GM12878 (cell line): ENCODE measurements around the gene TUB.

Experiments
- CEBPB ChIP-seq, 2 experiments: fragments of 150-350 bp in 1 of 2; IDR thresholded peaks; 2 replicates each; pipeline ENCODE4 v1.6.1; 2012 to 2014; ENCODE audit warnings: low read depth in 2 of 2, low read length in 2 of 2, borderline replicate concordance in 1 of 2, inconsistent platforms in 1 of 2
- EGR1 ChIP-seq, 2 experiments: IDR thresholded peaks; 1 replicate in 1 of 2; 2 replicates in 1 of 2; pipeline ENCODE4 v1.6.1; 2011 to 2012; ENCODE audit warnings: low read depth in 2 of 2, low read length in 2 of 2, borderline replicate concordance in 1 of 2, mild to moderate bottlenecking in 1 of 2, moderate library complexity in 1 of 2
- EZH2 ChIP-seq: IDR thresholded peaks from 2 replicates; pipeline ENCODE4 v1.6.1; 2012; ENCODE audit warnings: low read depth, mild to moderate bottlenecking, control low read depth, inconsistent platforms, low read length, borderline replicate concordance; ENCODE audit not compliant: control insufficient read depth
- KDM1A ChIP-seq: fragments of 200-600 bp; sonication (generic); IDR thresholded peaks from 2 replicates; pipeline ENCODE4 v1.6.1; 2016; ENCODE audit warnings: borderline replicate concordance
- MYC ChIP-seq: IDR thresholded peaks from 2 replicates; pipeline ENCODE4 v1.6.1; 2011; ENCODE audit warnings: mild to moderate bottlenecking, low read length, moderate library complexity, inconsistent platforms; ENCODE audit not compliant: insufficient read depth, insufficient replicate concordance, insufficient read length, severe bottlenecking
- PML ChIP-seq: IDR thresholded peaks from 2 replicates; pipeline ENCODE4 v1.6.1; 2012; ENCODE audit warnings: low read length, inconsistent platforms
- POLR2A ChIP-seq: IDR thresholded peaks from 2 replicates; pipeline ENCODE4 v1.6.1; 2011; ENCODE audit warnings: low read depth, mild to moderate bottlenecking, low read length
- SMC3 ChIP-seq: IDR thresholded peaks from 2 replicates; pipeline ENCODE4 v1.6.1; 2011; ENCODE audit warnings: low read length, improper control_type of control experiment, borderline replicate concordance
- SRF ChIP-seq, 2 experiments: IDR thresholded peaks; 2 replicates each; pipeline ENCODE4 v1.6.1; 2011; ENCODE audit warnings: low read depth in 2 of 2, low read length in 2 of 2, mild to moderate bottlenecking in 1 of 2, moderate library complexity in 1 of 2
- SUZ12 ChIP-seq: fragments of 200-600 bp; sonication (generic); IDR thresholded peaks from one replicate; pipeline ENCODE4 v1.6.1; 2018; ENCODE audit warnings: antibody characterized with exemption, mild to moderate bottlenecking; ENCODE audit not compliant: unreplicated experiment
- TCF12 ChIP-seq: IDR thresholded peaks from 2 replicates; pipeline ENCODE4 v1.6.1; 2011; ENCODE audit warnings: low read depth, mild to moderate bottlenecking, low read length
- TF ChIP-seq, protein P1 (sequence below), 3 experiments: IDR thresholded peaks in 2 of 3; conservative IDR thresholded peaks in 1 of 3; 2 replicates each; pipeline ENCODE4 v1.5.1; 2011; ENCODE audit warnings: low read depth in 3 of 3, low read length in 3 of 3, mild to moderate bottlenecking in 3 of 3, control low read depth in 2 of 3, moderate library complexity in 2 of 3, inconsistent platforms in 1 of 3, mixed read lengths in 1 of 3; ENCODE audit not compliant: control insufficient read depth in 2 of 3, insufficient read depth in 1 of 3; ENCODE audit errors: extremely low read depth in 1 of 3

DNA sequence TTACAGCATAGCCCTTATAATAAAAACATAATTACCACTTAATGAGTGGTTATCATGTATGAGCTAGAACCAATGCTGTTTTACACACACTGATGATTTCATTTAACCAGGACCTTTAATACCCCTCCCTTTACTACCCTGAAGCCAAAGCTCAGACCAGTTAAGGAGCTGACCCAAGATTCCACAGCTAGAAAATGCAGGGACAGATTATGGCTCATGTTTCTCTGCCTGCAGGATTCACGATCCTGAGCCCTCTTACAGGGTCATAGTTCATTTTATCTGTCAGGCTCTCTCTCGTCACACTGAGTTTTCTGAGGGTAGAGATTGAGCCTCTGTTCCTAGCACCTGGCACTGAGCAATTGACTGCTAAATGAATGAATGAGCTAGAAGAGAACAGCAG, 27.4 kb downstream of the TUB start:
- TF ChIP-seq, protein P1, sequence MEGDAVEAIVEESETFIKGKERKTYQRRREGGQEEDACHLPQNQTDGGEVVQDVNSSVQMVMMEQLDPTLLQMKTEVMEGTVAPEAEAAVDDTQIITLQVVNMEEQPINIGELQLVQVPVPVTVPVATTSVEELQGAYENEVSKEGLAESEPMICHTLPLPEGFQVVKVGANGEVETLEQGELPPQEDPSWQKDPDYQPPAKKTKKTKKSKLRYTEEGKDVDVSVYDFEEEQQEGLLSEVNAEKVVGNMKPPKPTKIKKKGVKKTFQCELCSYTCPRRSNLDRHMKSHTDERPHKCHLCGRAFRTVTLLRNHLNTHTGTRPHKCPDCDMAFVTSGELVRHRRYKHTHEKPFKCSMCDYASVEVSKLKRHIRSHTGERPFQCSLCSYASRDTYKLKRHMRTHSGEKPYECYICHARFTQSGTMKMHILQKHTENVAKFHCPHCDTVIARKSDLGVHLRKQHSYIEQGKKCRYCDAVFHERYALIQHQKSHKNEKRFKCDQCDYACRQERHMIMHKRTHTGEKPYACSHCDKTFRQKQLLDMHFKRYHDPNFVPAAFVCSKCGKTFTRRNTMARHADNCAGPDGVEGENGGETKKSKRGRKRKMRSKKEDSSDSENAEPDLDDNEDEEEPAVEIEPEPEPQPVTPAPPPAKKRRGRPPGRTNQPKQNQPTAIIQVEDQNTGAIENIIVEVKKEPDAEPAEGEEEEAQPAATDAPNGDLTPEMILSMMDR (IDR thresholded peaks at IDR 0.05 in 2 of 3, conservative IDR thresholded peaks at IDR 0.05 in 1 of 3; ENCODE audit: control insufficient read depth in 2 of 3, extremely low read depth in 1 of 3, insufficient read depth in 1 of 3, low read depth in 3 of 3, low read length in 3 of 3): no peak
- TF ChIP-seq SUZ12 (no peak), EGR1 (IDR thresholded peaks at IDR 0.05; ENCODE audit: borderline replicate concordance in 1 of 2, low read depth in 2 of 2, low read length in 2 of 2) (no peak), MYC (no peak), POLR2A (no peak), TCF12 (no peak), EZH2 (no peak), SRF (IDR thresholded peaks at IDR 0.05; ENCODE audit: low read depth in 2 of 2, low read length in 2 of 2) (no peak), KDM1A (no peak), PML (no peak), SMC3 (no peak), CEBPB (IDR thresholded peaks at IDR 0.05; ENCODE audit: borderline replicate concordance in 1 of 2, low read depth in 2 of 2, low read length in 2 of 2) (no peak)
